Right cardiac atrium (tissue), 5 donors: ENCODE data around the gene CALCOCO1. TPM values are rescaled to one million over a fixed set of nuclear protein-coding genes. Genes with fewer than 3 reads are reported as not detected.

Experiments used
- ATAC-seq, 2 donors: fragments of 200-7000 bp; cut with Tn5 transposase; one replicate each; pipeline versions ENCODE4 v1.8.0 to v1.9.1; 2020; ENCODE audit warnings: moderate library complexity in 2 of 2, mild to moderate bottlenecking in 1 of 2
- DNase-seq, 3 donors: peaks; one replicate each; pipeline ENCODE4 v3.0.0-alpha.2; 2020
- H3K27ac ChIP-seq: one replicate; pipeline ENCODE4 v1.5.1; 2013; ENCODE audit warnings: mild to moderate bottlenecking, low read length, control low read depth, moderate library complexity
- H3K27me3 ChIP-seq: one replicate; pipeline ENCODE4 v1.6.1; 2013; ENCODE audit not compliant: control insufficient read depth, insufficient read depth
- H3K4me1 ChIP-seq: one replicate; pipeline ENCODE4 v1.6.1; 2013; ENCODE audit warnings: low read length; ENCODE audit not compliant: control insufficient read depth, insufficient read depth
- H3K4me3 ChIP-seq: one replicate; pipeline ENCODE4 v1.5.1; 2013; ENCODE audit warnings: low read length, control low read depth
- H3K9me3 ChIP-seq: one replicate; pipeline ENCODE4 v1.6.1; 2013; ENCODE audit warnings: low read length; ENCODE audit not compliant: control insufficient read depth
- WGBS: extraction: QIAGEN DNeasy Blood & Tissue Kit; methylation state at CpG from one replicate; pipeline ENCODE4 v1.1.7; 2013; 5-methylcytosine and 5-hydroxymethylcytosine counted together
- intact Hi-C, 4 donors: fragments of 100-400 bp; cut with DNase I; formaldehyde crosslinking; loops; one replicate each; pipeline versions ENCODE4 v1.11.0 to v1.14.0; 2022 to 2023
- polyA plus RNA-seq: library from polyadenylated mRNA; stranded (reverse); fragments of 200-250 nt; gene quantifications from one replicate; pipeline ENCODE4 v1.2.3, GENCODE V29; 2013
- total RNA-seq, 4 donors: library from RNA; stranded (reverse); fragmentation: NEBNext Ultra II Directional; extraction: Animal tissue kit (Norgen Biotek cat#: 25700); gene quantifications; one replicate each; pipeline ENCODE4 v1.2.1, GENCODE V29; 2021
- donor health status: healthy with polysubstance abuse.
- donor health status: DM: no; HTN: yes; CAD: no.
- donor health status: DM: no; HTN: no; CAD: no.
- donor health status: DM: no; HTN: yes; CAD: no; lungs with severe emphysema.
- donor health status: DM: yes; HTN: yes; CAD: no.

Gene CALCOCO1
- total and polyA plus RNA-seq, 5 donors: 121 to 247 (median 197) TPM

DNA sequence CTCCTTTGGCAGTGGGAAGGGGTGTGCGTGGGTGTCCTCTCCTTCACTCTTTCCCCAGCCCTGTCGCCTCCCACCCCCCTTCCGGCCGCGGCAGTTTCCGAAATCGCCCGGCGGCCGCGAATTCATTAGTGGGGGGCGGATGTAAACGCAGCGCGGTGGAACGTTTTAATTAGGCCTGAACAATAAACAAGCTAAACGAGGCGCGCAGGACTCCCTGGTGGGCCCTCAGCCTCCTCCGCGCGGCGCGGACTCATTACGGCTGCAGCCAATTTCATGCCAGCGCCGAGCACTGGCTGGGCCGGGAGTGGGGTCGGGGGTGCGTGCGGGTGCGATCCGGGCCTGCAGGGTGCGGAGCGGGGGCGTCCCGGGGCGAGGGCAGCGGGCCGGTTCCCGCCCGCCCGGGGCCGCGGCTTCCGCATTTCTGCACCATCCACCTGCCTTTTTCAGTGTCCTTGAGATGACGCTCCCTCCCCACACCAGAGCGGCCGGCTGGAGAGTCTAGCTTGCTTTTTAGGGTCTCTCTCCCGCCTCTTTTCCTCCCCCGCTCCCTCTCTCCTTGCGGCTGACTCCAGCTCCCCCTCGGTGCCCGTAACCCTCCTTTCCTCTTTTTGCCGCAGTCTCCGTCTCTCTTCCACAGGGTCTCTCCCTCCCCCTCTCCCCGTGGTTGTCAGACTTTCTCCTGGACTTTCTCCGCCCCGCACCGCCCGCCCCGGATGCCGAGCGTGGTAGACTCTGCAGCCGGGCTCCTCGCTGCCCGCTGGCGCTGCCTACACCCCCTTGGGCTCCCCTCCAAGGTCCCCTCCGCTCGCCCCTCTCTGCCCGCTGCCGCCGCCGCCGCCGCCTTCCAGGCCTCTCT, 24.3 kb upstream of the CALCOCO1 start, which contains the start of gene CISTR:
CISTR (minus strand) TSS at position 644 of the 856 bp plus-strand sequence.
- ATAC-seq: peak; percentile 23 to 45
- Histone ChIP-seq H3K27ac (peak within 1 kb of the TSS; percentile 24), H3K4me1 (no peaks in the 10 kb centered on the region), H3K27me3 (no peaks in the 10 kb centered on the region), H3K9me3 (no peaks in the 10 kb centered on the region), H3K4me3 (peak within 1 kb of the TSS; percentile 62)
- peak in 2 of 3 donors; percentile 70 to 72 for DNase-seq
- 2% methylated on average over 76 of the region's 76 CpGs for WGBS
- intact Hi-C loops: no loop called here

DNA sequence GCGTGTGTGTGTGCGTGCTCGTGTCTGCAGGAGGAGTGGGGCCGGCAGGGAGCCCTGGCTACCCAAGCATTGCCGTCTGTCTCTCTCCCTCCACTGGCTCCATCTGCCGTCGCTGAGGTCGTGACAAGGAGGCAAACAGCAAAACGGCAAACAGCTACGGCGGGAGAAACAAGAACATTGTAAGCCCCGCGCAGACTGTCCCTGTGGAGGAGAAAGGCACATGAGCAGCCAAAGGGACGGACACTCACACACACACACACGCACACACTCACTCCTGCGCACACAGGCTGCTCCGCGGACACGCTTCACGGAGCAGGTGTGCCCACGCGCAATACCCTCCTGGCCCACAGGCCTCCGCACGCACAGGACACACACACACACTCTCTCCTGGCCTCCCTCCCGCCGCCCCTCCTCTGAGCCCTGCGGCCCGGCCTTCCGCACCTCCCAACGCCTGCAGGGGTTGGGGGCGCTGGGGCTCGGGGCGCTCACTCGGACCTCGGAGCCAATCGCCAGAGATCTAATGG, 23.6 kb upstream of the CALCOCO1 start:
- 3% methylated on average over 36 of the region's 36 CpGs for WGBS
- no peak overlapping the region for H3K27ac ChIP-seq
- peak in 2 of 3 donors; percentile 74 to 77 for DNase-seq
- intact Hi-C loops: no loop called here
- no peaks in the 10 kb centered on the region for H3K9me3 ChIP-seq
- H3K4me1 ChIP-seq: no peaks in the 10 kb centered on the region
- no peaks in the 10 kb centered on the region for H3K27me3 ChIP-seq
- peak overlapping the region; percentile 62 for H3K4me3 ChIP-seq
- peak; percentile 18 to 24 for ATAC-seq

DNA sequence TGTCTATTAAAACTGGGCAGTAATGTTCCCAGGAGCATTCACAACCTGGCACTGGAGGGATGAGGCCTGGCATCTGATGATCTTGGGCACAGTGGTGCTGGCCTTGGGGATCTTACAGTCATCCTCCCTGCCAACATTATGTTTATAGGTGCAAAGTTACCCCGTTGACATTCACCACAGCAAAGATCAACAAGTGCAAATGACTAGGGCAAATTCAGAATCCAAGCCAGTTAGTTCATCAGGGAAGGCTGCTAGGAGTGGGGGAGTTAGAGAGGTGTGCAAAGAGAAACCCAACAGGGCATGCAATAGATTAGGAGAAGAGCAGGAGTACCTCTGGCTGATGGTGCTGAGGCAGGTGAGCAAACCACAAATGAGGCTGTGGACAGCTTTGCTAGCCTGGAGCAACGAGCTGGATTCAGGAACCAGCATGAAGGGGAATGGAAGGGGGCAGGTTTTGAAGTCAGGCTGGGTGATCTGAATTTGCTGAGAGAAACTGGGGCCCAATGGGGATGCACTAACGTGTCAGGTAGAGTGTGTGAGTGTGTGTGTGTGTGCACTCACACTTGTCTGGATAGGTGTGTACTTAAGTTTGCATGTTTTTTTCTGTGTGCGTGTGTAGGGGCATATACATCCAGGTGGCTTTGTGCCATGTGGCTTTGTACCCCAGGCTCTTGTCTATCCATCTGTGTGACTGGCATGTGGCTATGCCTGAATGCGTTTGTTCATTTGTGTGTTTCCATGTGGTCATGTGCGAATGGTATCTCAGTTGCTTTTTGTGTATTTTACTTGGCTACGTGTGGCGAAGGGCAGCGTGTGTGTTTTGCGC, 22.9 kb upstream of the CALCOCO1 start:
- Histone ChIP-seq H3K27ac (no peak overlapping the region), H3K4me3 (no peak overlapping the region), H3K4me1 (no peaks in the 10 kb centered on the region), H3K27me3 (no peaks in the 10 kb centered on the region), H3K9me3 (no peaks in the 10 kb centered on the region)
- intact Hi-C loops: no loop called here
- ATAC-seq (no peak), DNase-seq (no peak)
- WGBS: 48% methylated on average over 10 of the region's 10 CpGs

- no peaks in the 10 kb centered on the region for H3K27me3 ChIP-seq
- no peak for ATAC-seq
Observed at GRCh38 chr12:53748072-53748840, 21.0 kb upstream of the CALCOCO1 start.

GRCh38 chr12:53747095-53747494, 19.8 kb upstream of the CALCOCO1 start:
- no peaks in the 10 kb centered on the region for H3K27me3 ChIP-seq
- intact Hi-C loops: no loop called here
- DNase-seq (no peak), ATAC-seq (no peak)
- 31% methylated on average over 5 of the region's 5 CpGs for WGBS
- no peak overlapping the region for H3K4me3 ChIP-seq
- H3K4me1 ChIP-seq: no peaks in the 10 kb centered on the region
- H3K9me3 ChIP-seq: no peaks in the 10 kb centered on the region
- H3K27ac ChIP-seq: no peak overlapping the region

More at GRCh38 chr12:53748072-53748840, 21.0 kb upstream of the CALCOCO1 start:
- intact Hi-C loops: no loop called here
- no peak overlapping the region for H3K27ac ChIP-seq
- H3K9me3 ChIP-seq: no peaks in the 10 kb centered on the region
- no peak overlapping the region for H3K4me3 ChIP-seq
- H3K4me1 ChIP-seq: no peaks in the 10 kb centered on the region
- no peak for DNase-seq
- 36% methylated on average over 22 of the region's 22 CpGs for WGBS

DNA sequence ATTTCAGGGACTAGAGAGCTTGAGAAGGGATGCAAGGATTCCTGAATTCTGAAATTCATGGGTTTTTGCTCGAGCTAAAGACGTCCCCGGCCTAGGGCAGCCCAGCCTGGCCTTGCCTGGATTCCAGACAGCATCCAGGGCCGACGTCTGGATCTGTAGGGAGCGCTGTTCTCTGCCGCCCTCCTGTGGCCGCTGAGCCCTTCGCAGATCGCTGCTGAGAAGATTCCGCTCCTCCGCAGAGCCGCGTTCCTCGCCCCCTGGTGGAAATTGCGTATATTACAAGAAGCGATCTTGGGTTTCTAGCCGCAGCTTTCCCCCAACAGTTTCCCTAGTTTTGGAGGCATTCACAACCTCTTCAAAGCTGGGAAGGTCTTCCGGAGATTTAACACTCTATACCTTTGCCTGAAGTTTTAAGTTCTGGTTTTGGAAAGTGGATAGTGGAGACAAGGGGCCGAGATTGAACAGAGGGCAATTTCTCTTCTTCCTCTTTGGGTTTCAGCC, 19.4 kb upstream of the CALCOCO1 start:
- Histone ChIP-seq H3K9me3 (no peaks in the 10 kb centered on the region), H3K4me3 (no peak overlapping the region), H3K27me3 (no peaks in the 10 kb centered on the region), H3K27ac (no peak overlapping the region), H3K4me1 (no peaks in the 10 kb centered on the region)
- WGBS: under 1% methylated on average over 20 of the region's 20 CpGs
- DNase-seq: peak; percentile 93 to 97 (median 97)
- ATAC-seq: peak; percentile 87 to 88
- intact Hi-C loops: no loop called here

DNA sequence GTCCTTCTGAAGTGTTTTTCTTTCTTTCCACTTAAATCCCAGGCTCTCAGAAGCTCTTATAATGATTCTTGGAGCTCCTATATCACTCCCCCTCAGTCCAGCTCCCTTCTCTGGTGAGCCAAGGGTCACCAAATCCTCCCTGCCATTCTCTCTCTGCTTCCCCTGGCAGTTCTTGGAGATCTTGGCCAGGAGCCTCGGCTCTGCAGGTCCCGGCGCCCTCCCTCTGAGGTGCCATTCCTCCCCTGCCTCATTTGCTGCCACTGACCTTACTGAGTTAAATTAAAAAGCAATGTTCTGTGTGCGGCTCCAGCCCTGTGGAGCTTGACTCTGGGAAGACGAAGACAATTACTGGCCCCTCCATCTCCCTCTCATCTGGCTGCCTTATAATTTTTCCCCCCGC, 17.5 kb upstream of the CALCOCO1 start:
- Histone ChIP-seq H3K4me1 (no peaks in the 10 kb centered on the region), H3K27ac (no peak overlapping the region), H3K27me3 (no peaks in the 10 kb centered on the region), H3K4me3 (no peak overlapping the region), H3K9me3 (no peaks in the 10 kb centered on the region)
- intact Hi-C loops: loop anchor here in 2 of 4 donors (2.0 kb wide), 2 partner anchors 42 to 44 kb away; no protein-coding TSS in a partner anchor
- 63% methylated on average over 6 of the region's 6 CpGs for WGBS
- DNase-seq (no peak), ATAC-seq (no peak)

- intact Hi-C loops: loop anchor here in 2 of 4 donors (2.0 kb wide), 2 partner anchors 41 to 43 kb away; no protein-coding TSS in a partner anchor
- ATAC-seq: no peak
- DNase-seq: no peak
- Histone ChIP-seq H3K27ac (no peak overlapping the region), H3K4me3 (no peak overlapping the region), H3K9me3 (no peaks in the 10 kb centered on the region), H3K27me3 (no peaks in the 10 kb centered on the region), H3K4me1 (no peaks in the 10 kb centered on the region)
- 77% methylated on average over 1 of the region's 1 CpG for WGBS
Observed at GRCh38 chr12:53744130-53744441, 16.8 kb upstream of the CALCOCO1 start.

DNA sequence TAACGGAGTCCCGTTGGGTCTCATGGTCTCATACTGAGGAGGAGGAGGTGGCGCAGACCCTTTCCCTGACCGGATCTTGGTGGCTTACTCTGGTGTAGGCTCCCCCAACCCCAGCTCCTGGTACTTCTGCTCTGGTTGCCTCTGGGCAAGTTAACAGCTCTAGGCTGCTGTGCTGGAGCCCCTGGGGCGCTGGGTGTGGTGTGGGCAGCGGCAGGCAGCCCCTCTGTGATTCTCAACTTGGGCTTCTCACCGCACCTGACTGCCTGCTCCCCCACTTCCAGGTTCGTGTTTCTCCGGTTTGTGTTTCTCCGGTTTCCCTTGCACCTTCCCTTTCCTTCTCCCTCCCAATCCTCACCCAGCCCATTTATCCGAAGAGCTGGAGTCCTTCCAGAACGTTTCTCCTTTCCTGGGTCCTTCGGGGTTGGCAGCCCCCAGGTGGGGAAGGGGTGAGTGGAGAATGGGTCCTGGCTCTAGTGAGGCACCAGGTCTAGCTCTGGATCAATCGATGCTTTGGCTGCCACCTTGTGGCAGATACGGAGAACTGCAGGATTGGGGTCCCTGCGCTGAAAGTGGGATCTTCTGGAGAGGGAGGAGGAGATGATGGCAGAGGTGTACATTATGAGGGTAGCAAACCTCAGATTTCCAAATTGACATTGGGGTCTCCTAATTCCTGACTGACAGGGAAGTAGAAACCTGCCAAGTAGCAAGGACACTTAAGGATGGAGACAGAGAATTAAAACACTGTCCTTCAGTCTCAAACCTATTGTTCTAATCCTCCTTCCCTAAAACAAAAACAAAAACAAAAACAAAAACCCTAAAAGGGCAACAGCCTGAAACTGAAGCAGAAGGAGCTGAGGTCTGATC, 16.2 kb upstream of the CALCOCO1 start:
- WGBS: 13% methylated on average over 16 of the region's 16 CpGs
- intact Hi-C loops: loop anchor here (2.0 kb wide), 2 partner anchors 41 to 43 kb away; no protein-coding TSS in a partner anchor
- DNase-seq: peak in 2 of 3 donors; percentile 40 to 72
- Histone ChIP-seq H3K27me3 (no peaks in the 10 kb centered on the region), H3K4me3 (no peak overlapping the region), H3K27ac (no peak overlapping the region), H3K4me1 (no peaks in the 10 kb centered on the region), H3K9me3 (no peaks in the 10 kb centered on the region)
- ATAC-seq: peak; percentile 48 to 51

- DNase-seq (no peak), ATAC-seq (no peak)
- Histone ChIP-seq H3K4me1 (no peaks in the 10 kb centered on the region), H3K9me3 (no peaks in the 10 kb centered on the region), H3K27me3 (no peaks in the 10 kb centered on the region), H3K4me3 (peak overlapping the region; percentile 30), H3K27ac (no peak overlapping the region)
- WGBS: 76% methylated on average over 3 of the region's 3 CpGs
- intact Hi-C loops: no loop called here
Observed at GRCh38 chr12:53740130-53740491, 12.9 kb upstream of the CALCOCO1 start.
